NCI-H2107 treated with DMSO at 0.1 percent for 48 hours (cell line): ENCODE results near the gene TSPAN12.

Source experiments
- DNase-seq: peaks from one replicate; lab custom pipeline; 2025; ENCODE audit not compliant: unreplicated experiment; lab: John Stamatoyannopoulos, UW

Gene TSPAN12

GRCh38 chr7:120760050-120760449, 97.9 kb downstream of the TSPAN12 start:
- DNase-seq: no peak

- DNase-seq: no peak
Observed at GRCh38 chr7:120743128-120743527, 114.8 kb downstream of the TSPAN12 start.

- no peak for DNase-seq
Observed at GRCh38 chr7:120742372-120742771, 115.6 kb downstream of the TSPAN12 start.

- DNase-seq: no peak
Observed at GRCh38 chr7:120741371-120742042, 116.4 kb downstream of the TSPAN12 start.

- no peak for DNase-seq
Observed at GRCh38 chr7:120740348-120740747, 117.6 kb downstream of the TSPAN12 start.

- DNase-seq: no peak
Observed at GRCh38 chr7:120738816-120739215, 119.1 kb downstream of the TSPAN12 start.
